D721Med (cell line): Measurements from ENCODE around the gene ZFP1.
"Not testable (repeated sequence)": the region's sequence is repeated elsewhere in the genome, so short reads cannot be mapped to it uniquely, and the experiment has no call there.

Experiments
- DNase-seq: peaks from one replicate; pipeline ENCODE4 v3.0.0; 2011; ENCODE audit warnings: low spot score; ENCODE audit not compliant: insufficient read length
- FAIRE-seq: peaks from 2 replicates; lab custom pipeline; 2011; peaks lifted over from hg19 to GRCh38; lab: Jason Lieb, UNC
- CTCF ChIP-seq: IDR thresholded peaks from 2 replicates; pipeline ENCODE4 v1.5.1; 2012; ENCODE audit warnings: mild to moderate bottlenecking, control low read depth; ENCODE audit not compliant: insufficient read depth; ENCODE audit errors: missing control alignments

ZFP1 gene

GRCh38 chr16:75197522-75198134, 49.3 kb downstream of the ZFP1 start:
- TF ChIP-seq CTCF, result no peak
- no peak for DNase-seq
- no peak for FAIRE-seq

- no peak for TF ChIP-seq CTCF
- FAIRE-seq, result no peak
- no peak for DNase-seq
Measured at GRCh38 chr16:75198135-75198600, 49.8 kb downstream of the ZFP1 start.

GRCh38 chr16:75202069-75202590, 53.8 kb downstream of the ZFP1 start:
- FAIRE-seq (no peak), DNase-seq (no peak)
- no peak for TF ChIP-seq CTCF

GRCh38 chr16:75203096-75203495, 54.8 kb downstream of the ZFP1 start:
- no peak for TF ChIP-seq CTCF
- DNase-seq, result no peak
- FAIRE-seq, result no peak

GRCh38 chr16:75203667-75204409, 55.5 kb downstream of the ZFP1 start:
- DNase-seq, result no peak
- TF ChIP-seq CTCF, result no peak
- no peak for FAIRE-seq

- no peak for FAIRE-seq
- TF ChIP-seq CTCF, result no peak
- no peak for DNase-seq
Measured at GRCh38 chr16:75204410-75204758, 56.1 kb downstream of the ZFP1 start.

GRCh38 chr16:75204905-75205304, 56.6 kb downstream of the ZFP1 start:
- DNase-seq, FAIRE-seq: not testable (repeated sequence)

GRCh38 chr16:75205438-75205837, 57.1 kb downstream of the ZFP1 start:
- FAIRE-seq, DNase-seq: not testable (repeated sequence)

GRCh38 chr16:75205961-75206748, 57.8 kb downstream of the ZFP1 start:
- not testable (repeated sequence) for DNase-seq, FAIRE-seq
